Measurements from ENCODE around the gene HARS1.
"Not testable (repeated sequence)": the region's sequence is repeated elsewhere in the genome, so short reads cannot be mapped to it uniquely, and the experiment has no call there.

- not testable (repeated sequence) for TF ChIP-seq POLR2A, CTCF (IDR thresholded peaks at IDR 0.05)
Observed at GRCh38 chr5:140660371-140660770, 30.8 kb downstream of the HARS1 start.
